BLaER1 treated with 17β-estradiol and CSF1 and Interleukin-3, amounts not matched to agents 10 nM and 100 nM (cell line): Measurements from ENCODE around the gene LAMA4.

ENCODE experiments used
- H3K27ac ChIP-seq, 11 experiments: shearing (Covaris generic); formaldehyde crosslinking; 2 replicates each; pipeline ENCODE4 v1.8.1; 2022
- H3K27me3 ChIP-seq, 11 experiments: shearing (Covaris generic); formaldehyde crosslinking; 2 replicates each; pipeline ENCODE4 v1.8.1; 2022
- H3K36me3 ChIP-seq, 11 experiments: shearing (Covaris generic); formaldehyde crosslinking; 2 replicates each; pipeline ENCODE4 v1.8.1; 2022
- H3K4me1 ChIP-seq, 10 experiments: shearing (Covaris generic); formaldehyde crosslinking; 2 replicates each; pipeline ENCODE4 v1.8.1; 2022
- H3K4me2 ChIP-seq, 11 experiments: shearing (Covaris generic); formaldehyde crosslinking; 2 replicates each; pipeline ENCODE4 v1.8.1; 2022
- H3K4me3 ChIP-seq, 10 experiments: shearing (Covaris generic); formaldehyde crosslinking; 2 replicates each; pipeline ENCODE4 v1.8.1; 2022
- H3K9ac ChIP-seq, 11 experiments: shearing (Covaris generic); formaldehyde crosslinking; 2 replicates each; pipeline ENCODE4 v1.8.1; 2022
- H3K9me3 ChIP-seq, 11 experiments: shearing (Covaris generic); formaldehyde crosslinking; replicated peaks in 1 of 11; 2 replicates each; pipeline ENCODE4 v1.8.1; 2022
- H4K20me1 ChIP-seq, 11 experiments: shearing (Covaris generic); formaldehyde crosslinking; 2 replicates each; pipeline ENCODE4 v1.8.1; 2022
- Cebpa-rat ChIP-seq, 11 experiments: shearing (Covaris generic); IDR thresholded peaks; 2 replicates each; pipeline ENCODE4 v1.8.1; 2022

LAMA4 gene

DNA sequence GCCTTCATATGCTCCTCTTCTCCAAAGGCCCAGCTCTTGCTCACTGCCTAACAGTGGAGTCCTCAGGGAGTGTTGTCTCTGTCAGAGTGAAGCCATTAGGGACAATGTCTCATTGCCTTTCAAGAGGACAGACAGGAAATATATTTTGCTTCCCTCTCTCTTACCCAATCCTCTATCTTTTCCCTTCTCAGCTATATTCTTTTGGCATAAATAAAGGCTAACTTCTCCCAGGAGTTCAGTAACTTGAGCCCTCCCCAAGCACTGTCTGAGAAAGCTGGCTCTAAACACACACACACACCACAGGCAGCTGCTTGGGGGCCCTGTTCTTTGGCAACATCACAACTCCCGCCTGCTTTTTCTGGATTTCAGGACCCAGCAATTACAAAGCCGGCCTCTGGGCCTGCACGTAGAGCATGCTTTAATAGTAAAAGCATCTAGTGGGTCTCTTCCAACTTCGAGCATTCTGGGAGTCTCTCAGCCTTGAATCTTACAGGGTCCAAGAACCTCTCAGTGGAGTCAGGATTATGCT lies 34.7 kb upstream of the LAMA4 start:
- no peak overlapping the region for H3K27ac ChIP-seq
- peak overlapping the region in 3 of 11 experiments; percentile 6 to 35 (median 8); a peak in 6 of 22 replicates for H3K4me2 ChIP-seq
- H3K9ac ChIP-seq, result no peak overlapping the region

GRCh38 chr6:112288475-112288874 lies 34.1 kb upstream of the LAMA4 start:
- Histone ChIP-seq H3K27ac (no peak overlapping the region), H4K20me1 (no peaks in the 10 kb centered on the region), H3K9me3 (peaks cover 0 to 7% (median 0%) of the 10 kb centered on the region in 11 experiments; a peak in 5 of 22 replicates), H3K4me3 (no peak overlapping the region), H3K36me3 (no peaks in the 10 kb centered on the region), H3K9ac (no peak overlapping the region), H3K4me2 (peak overlapping the region in 1 of 11 experiments; percentile 6; a peak in 1 of 22 replicates), H3K4me1 (peaks cover 0 to 23% (median 15%) of the 10 kb centered on the region in 10 experiments; a peak in 16 of 20 replicates), H3K27me3 (no peaks in the 10 kb centered on the region)
- no peak for TF ChIP-seq Cebpa-rat (IDR thresholded peaks at IDR 0.05)

More for the DNA sequence above, 34.7 kb upstream of the LAMA4 start:
- H3K9me3 ChIP-seq, result peaks cover 0 to 2% (median 0%) of the 10 kb centered on the region in 11 experiments; a peak in 4 of 22 replicates
- H3K4me1 ChIP-seq, result peaks cover 0 to 23% (median 15%) of the 10 kb centered on the region in 10 experiments; a peak in 16 of 20 replicates
- no peaks in the 10 kb centered on the region for H3K27me3 ChIP-seq
- TF ChIP-seq Cebpa-rat (IDR thresholded peaks at IDR 0.05), result no peak
- H4K20me1 ChIP-seq, result no peaks in the 10 kb centered on the region
- no peak overlapping the region for H3K4me3 ChIP-seq
- H3K36me3 ChIP-seq, result no peaks in the 10 kb centered on the region

DNA sequence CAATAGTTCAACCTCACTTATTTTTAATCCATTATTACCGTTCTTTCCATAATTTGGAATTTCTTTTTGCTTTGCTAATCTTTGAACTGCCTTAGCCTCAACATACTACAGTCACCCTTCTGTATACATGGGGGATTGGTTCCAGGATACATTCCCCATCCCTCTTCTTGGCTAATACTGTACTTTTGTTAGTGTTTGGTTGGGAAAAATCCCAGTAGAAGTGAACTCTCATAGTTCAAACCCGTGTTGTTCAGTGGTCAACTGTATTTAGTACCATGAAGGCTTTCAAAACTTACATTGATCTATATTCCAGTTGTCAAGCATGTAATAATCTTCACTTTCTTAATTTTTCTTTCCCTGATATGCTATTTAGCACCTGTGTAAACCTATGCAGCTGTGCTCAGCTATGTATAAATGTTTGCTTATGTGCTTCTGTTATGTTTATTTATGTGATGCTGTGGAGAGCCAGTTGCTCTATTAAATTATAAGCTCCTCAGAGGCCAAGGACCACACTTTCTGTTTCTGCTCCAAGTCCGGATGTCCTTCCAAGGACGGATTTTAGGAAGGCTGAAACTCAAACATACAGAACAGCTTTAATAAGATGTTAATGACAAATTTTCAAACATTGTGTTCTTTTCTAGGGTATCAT lies 33.3 kb upstream of the LAMA4 start:
- Histone ChIP-seq H3K9ac (no peak overlapping the region), H3K27ac (no peak overlapping the region), H3K4me3 (no peak overlapping the region), H3K4me2 (no peak overlapping the region), H3K36me3 (no peaks in the 10 kb centered on the region), H3K9me3 (peaks cover 0 to 7% (median 0%) of the 10 kb centered on the region in 11 experiments; a peak in 5 of 22 replicates), H3K27me3 (no peaks in the 10 kb centered on the region), H3K4me1 (peaks cover 0 to 23% (median 15%) of the 10 kb centered on the region in 10 experiments; a peak in 16 of 20 replicates), H4K20me1 (no peaks in the 10 kb centered on the region)
- TF ChIP-seq Cebpa-rat (IDR thresholded peaks at IDR 0.05), result no peak

- no peak overlapping the region for H3K9ac ChIP-seq
- peak overlapping the region in 9 of 11 experiments; percentile 0 to 52 (median 39); a peak in 16 of 22 replicates for H3K4me2 ChIP-seq
- no peaks in the 10 kb centered on the region for H4K20me1 ChIP-seq
- no peaks in the 10 kb centered on the region for H3K36me3 ChIP-seq
- peaks cover 0 to 7% (median 0%) of the 10 kb centered on the region in 11 experiments; a peak in 5 of 22 replicates for H3K9me3 ChIP-seq
- H3K27me3 ChIP-seq, result no peaks in the 10 kb centered on the region
- no peak overlapping the region for H3K4me3 ChIP-seq
- peaks cover 0 to 23% (median 15%) of the 10 kb centered on the region in 10 experiments; a peak in 18 of 20 replicates for H3K4me1 ChIP-seq
- H3K27ac ChIP-seq, result peak overlapping the region in 2 of 11 experiments; percentile 6 to 58; a peak in 4 of 22 replicates
- no peak for TF ChIP-seq Cebpa-rat (IDR thresholded peaks at IDR 0.05)
These were observed 32.3 kb upstream of the LAMA4 start for GRCh38 chr6:112286500-112287144.

DNA sequence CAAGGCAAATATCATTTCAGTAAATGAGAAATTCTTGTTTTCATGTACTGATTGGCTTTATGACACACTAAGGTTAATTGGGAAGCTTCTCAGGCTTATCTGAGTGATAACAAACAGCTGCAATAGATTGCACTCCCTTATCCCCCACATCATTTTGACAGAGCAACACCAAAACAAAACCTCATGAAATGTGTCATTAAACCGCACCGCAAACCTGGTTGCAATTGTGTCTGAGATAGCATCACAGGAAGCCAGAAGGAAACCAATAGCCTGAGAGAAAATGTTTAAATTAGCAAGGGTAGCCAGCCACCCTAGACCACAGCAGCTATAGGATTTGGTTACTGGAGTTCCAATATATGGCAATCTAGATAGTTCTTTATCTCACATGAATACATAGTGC lies 31.6 kb upstream of the LAMA4 start:
- TF ChIP-seq Cebpa-rat (IDR thresholded peaks at IDR 0.05), result peak in 4 of 11 experiments; percentile 9 to 82 (median 65); a peak in 5 of 22 replicates

DNA sequence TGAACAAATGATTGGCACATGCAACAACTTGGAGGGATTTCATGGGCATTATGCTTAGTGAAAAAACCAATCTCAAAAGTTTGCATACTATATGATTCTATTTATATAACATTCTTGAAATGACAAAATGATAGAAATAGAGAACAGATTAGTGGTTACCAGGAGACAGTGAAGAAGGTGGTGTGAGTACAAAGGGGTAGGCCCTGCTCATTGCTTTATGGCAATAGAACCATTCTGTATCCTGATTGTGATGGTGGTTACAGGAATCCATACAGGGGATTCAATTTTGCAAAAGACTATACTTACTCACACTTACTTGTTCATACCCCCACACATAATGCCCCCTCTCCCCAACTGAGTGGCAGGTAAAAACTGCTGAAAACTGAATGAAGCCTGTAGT lies 30.2 kb upstream of the LAMA4 start:
- H3K4me1 ChIP-seq, result peaks cover 0 to 23% (median 15%) of the 10 kb centered on the region in 10 experiments; a peak in 18 of 20 replicates
- H3K9me3 ChIP-seq, result peaks cover 0 to 7% (median 0%) of the 10 kb centered on the region in 11 experiments; a peak in 5 of 22 replicates
- TF ChIP-seq Cebpa-rat (IDR thresholded peaks at IDR 0.05), result no peak
- no peaks in the 10 kb centered on the region for H3K27me3 ChIP-seq
- H3K9ac ChIP-seq, result no peak overlapping the region
- no peak overlapping the region for H3K4me2 ChIP-seq
- no peaks in the 10 kb centered on the region for H4K20me1 ChIP-seq
- no peaks in the 10 kb centered on the region for H3K36me3 ChIP-seq
- H3K27ac ChIP-seq, result no peak overlapping the region
- H3K4me3 ChIP-seq, result no peak overlapping the region

More for the DNA sequence above, 31.6 kb upstream of the LAMA4 start:
- Histone ChIP-seq H3K36me3 (no peaks in the 10 kb centered on the region), H3K4me2 (peak overlapping the region in 10 of 11 experiments; percentile 0 to 52 (median 36); a peak in 17 of 22 replicates), H4K20me1 (no peaks in the 10 kb centered on the region), H3K9me3 (peaks cover 0 to 7% (median 0%) of the 10 kb centered on the region in 11 experiments; a peak in 5 of 22 replicates), H3K27ac (peak overlapping the region in 2 of 11 experiments; percentile 6 to 58; a peak in 3 of 22 replicates), H3K9ac (no peak overlapping the region), H3K4me1 (peaks cover 0 to 23% (median 15%) of the 10 kb centered on the region in 10 experiments; a peak in 18 of 20 replicates), H3K4me3 (no peak overlapping the region), H3K27me3 (no peaks in the 10 kb centered on the region)

- Histone ChIP-seq H3K27me3 (no peaks in the 10 kb centered on the region), H3K27ac (no peak overlapping the region), H4K20me1 (no peaks in the 10 kb centered on the region), H3K4me3 (no peak overlapping the region), H3K4me1 (peaks cover 0 to 20% (median 15%) of the 10 kb centered on the region in 10 experiments; a peak in 18 of 20 replicates), H3K9me3 (peaks cover 0 to 7% (median 0%) of the 10 kb centered on the region in 11 experiments; a peak in 5 of 22 replicates), H3K4me2 (no peak overlapping the region), H3K9ac (no peak overlapping the region), H3K36me3 (no peaks in the 10 kb centered on the region)
- TF ChIP-seq Cebpa-rat (IDR thresholded peaks at IDR 0.05), result no peak
These were observed 29.3 kb upstream of the LAMA4 start for GRCh38 chr6:112283621-112284020.

DNA sequence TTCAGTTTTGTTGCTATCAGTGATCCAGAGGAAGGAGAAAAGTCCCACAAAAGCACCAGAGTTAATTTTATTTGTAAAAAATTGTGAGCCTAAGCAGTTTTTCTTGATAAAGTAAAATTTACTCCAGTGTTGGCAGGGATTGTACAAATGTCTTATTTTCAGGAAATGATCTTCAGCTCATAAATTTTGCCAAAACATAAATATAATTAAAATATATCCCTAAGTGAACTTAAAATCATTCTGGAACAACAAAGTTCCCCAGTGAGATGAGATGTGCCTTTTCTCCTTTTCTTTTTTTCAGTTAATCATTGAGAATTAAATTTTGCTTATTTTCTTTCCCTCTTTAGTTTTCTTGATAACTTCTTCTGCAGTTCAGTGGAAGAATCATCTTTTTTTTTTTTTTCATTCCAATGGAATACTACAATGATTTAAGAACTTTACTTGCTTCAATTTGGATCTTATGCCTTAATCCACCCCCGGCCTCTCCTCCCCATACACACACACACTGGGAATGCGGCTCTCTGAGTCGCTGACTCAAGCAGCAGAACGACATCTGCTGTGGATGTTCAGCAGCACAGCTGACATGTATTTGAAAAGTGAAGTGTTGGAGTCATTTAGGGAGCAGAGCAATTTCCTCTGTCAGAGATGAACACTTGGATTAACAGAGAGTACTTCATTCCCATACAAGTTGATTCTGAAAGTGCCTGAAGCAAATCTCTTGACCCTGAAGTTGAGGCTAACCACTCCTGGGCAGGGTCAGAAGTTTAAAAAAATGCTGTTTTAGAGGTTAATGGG lies 27.7 kb upstream of the LAMA4 start:
- H3K4me2 ChIP-seq, result 0 out of 22 replicates have a peak overlapping the region, but pooled peaks of 1 of the 11 experiments have one; percentile 7
- peaks cover 0 to 18% (median 15%) of the 10 kb centered on the region in 10 experiments; a peak in 18 of 20 replicates for H3K4me1 ChIP-seq
- H3K27ac ChIP-seq, result no peak overlapping the region
- no peaks in the 10 kb centered on the region for H4K20me1 ChIP-seq
- no peak overlapping the region for H3K4me3 ChIP-seq
- no peaks in the 10 kb centered on the region for H3K27me3 ChIP-seq
- no peak for TF ChIP-seq Cebpa-rat (IDR thresholded peaks at IDR 0.05)
- peaks cover 0 to 7% (median 0%) of the 10 kb centered on the region in 11 experiments; a peak in 5 of 22 replicates for H3K9me3 ChIP-seq
- no peaks in the 10 kb centered on the region for H3K36me3 ChIP-seq
- peak overlapping the region in 1 of 11 experiments; percentile 13; a peak in 1 of 22 replicates for H3K9ac ChIP-seq
